ENCODE measurements around the gene PRXL2B.

DNA sequence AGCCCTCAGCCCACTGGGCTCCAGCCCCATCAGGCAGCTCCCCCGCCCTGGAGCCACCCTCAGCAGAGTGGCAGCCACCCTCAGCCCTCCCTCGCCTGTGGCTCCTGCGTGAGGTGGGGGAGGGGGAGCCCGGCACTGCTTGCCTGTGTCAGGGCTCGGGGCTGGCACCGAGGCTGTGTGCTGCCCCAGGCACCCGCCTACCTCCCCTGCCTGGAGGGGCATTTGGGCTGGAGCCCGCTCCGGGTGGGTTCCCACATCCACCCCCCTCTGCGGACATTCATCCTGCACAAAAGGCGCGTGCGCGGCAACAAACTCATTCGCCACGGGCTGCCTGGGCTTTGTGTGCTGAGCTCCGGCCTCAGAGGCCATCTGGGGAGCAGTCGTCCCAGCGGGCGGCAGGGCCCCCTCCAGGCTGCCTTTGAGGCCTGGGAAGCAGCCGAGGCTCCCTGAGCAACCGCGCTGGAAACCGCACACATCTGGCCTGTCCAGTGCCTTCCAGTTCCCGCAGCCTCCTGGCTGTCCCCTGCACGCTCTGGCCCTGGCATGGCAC, 43.0 kb upstream of the PRXL2B start:
- TF ChIP-seq, protein P1, sequence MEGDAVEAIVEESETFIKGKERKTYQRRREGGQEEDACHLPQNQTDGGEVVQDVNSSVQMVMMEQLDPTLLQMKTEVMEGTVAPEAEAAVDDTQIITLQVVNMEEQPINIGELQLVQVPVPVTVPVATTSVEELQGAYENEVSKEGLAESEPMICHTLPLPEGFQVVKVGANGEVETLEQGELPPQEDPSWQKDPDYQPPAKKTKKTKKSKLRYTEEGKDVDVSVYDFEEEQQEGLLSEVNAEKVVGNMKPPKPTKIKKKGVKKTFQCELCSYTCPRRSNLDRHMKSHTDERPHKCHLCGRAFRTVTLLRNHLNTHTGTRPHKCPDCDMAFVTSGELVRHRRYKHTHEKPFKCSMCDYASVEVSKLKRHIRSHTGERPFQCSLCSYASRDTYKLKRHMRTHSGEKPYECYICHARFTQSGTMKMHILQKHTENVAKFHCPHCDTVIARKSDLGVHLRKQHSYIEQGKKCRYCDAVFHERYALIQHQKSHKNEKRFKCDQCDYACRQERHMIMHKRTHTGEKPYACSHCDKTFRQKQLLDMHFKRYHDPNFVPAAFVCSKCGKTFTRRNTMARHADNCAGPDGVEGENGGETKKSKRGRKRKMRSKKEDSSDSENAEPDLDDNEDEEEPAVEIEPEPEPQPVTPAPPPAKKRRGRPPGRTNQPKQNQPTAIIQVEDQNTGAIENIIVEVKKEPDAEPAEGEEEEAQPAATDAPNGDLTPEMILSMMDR (IDR thresholded peaks at IDR 0.05) = no peak
- no peak for TF ChIP-seq POLR2A (IDR thresholded peaks at IDR 0.05)

All from adrenal gland (tissue), 5 donors.